GM18520 (cell line): Measurements from ENCODE around the gene EXOC5.
"Not testable (repeated sequence)": the region's sequence is repeated elsewhere in the genome, so short reads cannot be mapped to it uniquely, and the experiment has no call there.

Experiments used
- ATAC-seq: cut with Tn5 transposase; IDR thresholded peaks from one replicate; pipeline ENCODE4 v1.9.1; 2021; ENCODE audit not compliant: unreplicated experiment

The EXOC5 gene

GRCh38 chr14:57258221-57258620 lies 10.5 kb downstream of the EXOC5 start:
- not testable (repeated sequence) for ATAC-seq

GRCh38 chr14:57254884-57255283 lies 13.8 kb downstream of the EXOC5 start:
- ATAC-seq, result peak; percentile 63

- ATAC-seq, result no peak
Measured at GRCh38 chr14:57246933-57247657, 21.6 kb downstream of the EXOC5 start.

- ATAC-seq, result no peak
Measured at GRCh38 chr14:57245941-57246340, 22.8 kb downstream of the EXOC5 start.

GRCh38 chr14:57244106-57244505 lies 24.6 kb downstream of the EXOC5 start:
- ATAC-seq, result no peak

GRCh38 chr14:57243320-57243719 lies 25.4 kb downstream of the EXOC5 start:
- no peak for ATAC-seq

GRCh38 chr14:57240115-57240514 lies 28.6 kb downstream of the EXOC5 start:
- ATAC-seq, result not testable (repeated sequence)

- no peak for ATAC-seq
Measured at GRCh38 chr14:57232006-57232405, 36.7 kb downstream of the EXOC5 start.

- ATAC-seq, result not testable (repeated sequence)
Measured at GRCh38 chr14:57228320-57228719, 40.4 kb downstream of the EXOC5 start.

GRCh38 chr14:57227083-57227482 lies 41.6 kb downstream of the EXOC5 start:
- ATAC-seq, result no peak

- no peak for ATAC-seq
Measured at GRCh38 chr14:57221931-57222330, 46.8 kb downstream of the EXOC5 start.

- no peak for ATAC-seq
Measured at GRCh38 chr14:57212919-57213318, 55.8 kb downstream of the EXOC5 start.

- ATAC-seq, result no peak
Measured at GRCh38 chr14:57209561-57209960, 59.1 kb downstream of the EXOC5 start.

GRCh38 chr14:57205938-57206337 lies 62.8 kb downstream of the EXOC5 start:
- no peak for ATAC-seq

- ATAC-seq, result not testable (repeated sequence)
Measured at GRCh38 chr14:57202672-57203071, 66.0 kb downstream of the EXOC5 start.

- no peak for ATAC-seq
Measured at GRCh38 chr14:57199921-57200320, 68.8 kb downstream of the EXOC5 start.

- ATAC-seq, result no peak
Measured at GRCh38 chr14:57189070-57189469, 79.6 kb downstream of the EXOC5 start.

- no peak for ATAC-seq
Measured at GRCh38 chr14:57182760-57183503, 85.8 kb downstream of the EXOC5 start.

- ATAC-seq, result no peak
Measured at GRCh38 chr14:57179273-57179672, 89.4 kb downstream of the EXOC5 start.

GRCh38 chr14:57174466-57174865 lies 94.2 kb downstream of the EXOC5 start:
- ATAC-seq, result no peak

GRCh38 chr14:57171903-57172302 lies 96.8 kb downstream of the EXOC5 start:
- ATAC-seq, result no peak

GRCh38 chr14:57171363-57171762 lies 97.3 kb downstream of the EXOC5 start:
- ATAC-seq, result no peak
